ENCODE measurements around the gene PTPA. TPM values are rescaled to one million over a fixed set of nuclear protein-coding genes. Genes with fewer than 3 reads are reported as not detected.

PTPA gene
- total RNA-seq, 3 donors from 2014 or later (not counting 1 experiment from before 2014, with no cell fraction given): 63.2 to 69.4 (median 64.9) TPM

- Mint-ChIP-seq H3K9me3 (no peaks in the 10 kb centered on the region), H3K36me3 (no peaks in the 10 kb centered on the region), H3K4me3 (no peak overlapping the region), H3K27ac (no peak overlapping the region), H3K4me1 (peaks cover 5 to 16% of the 10 kb centered on the region in 2 donors), H3K27me3 (ENCODE audit: low read depth in 2 of 2) (no peaks in the 10 kb centered on the region)
- no peak for TF ChIP-seq CTCF (IDR thresholded peaks at IDR 0.05)
- H3K27me3 ChIP-seq (ENCODE audit: control insufficient read depth, insufficient read depth, low read length): no peaks in the 10 kb centered on the region
- H3K9me3 ChIP-seq (ENCODE audit: control insufficient read depth, insufficient read depth, low read length): no peaks in the 10 kb centered on the region
- 96% methylated on average over 8 of the region's 10 CpGs for WGBS (ENCODE audit: insufficient coverage)
- H3K4me1 ChIP-seq (ENCODE audit: control insufficient read depth, insufficient read depth, low read length): peaks cover 17% of the 10 kb centered on the region
- no peak overlapping the region for H3K4me3 ChIP-seq (ENCODE audit: low read length)
- no peaks in the 10 kb centered on the region for H3K36me3 ChIP-seq (ENCODE audit: control insufficient read depth, insufficient read depth, low read length)
- DNase-seq (no peak), ATAC-seq (no peak)
- H3K27ac ChIP-seq (ENCODE audit: low read length): no peak overlapping the region
- intact Hi-C loops (cut with micrococcal nuclease): no loop called here
These were observed 34.0 kb upstream of the PTPA start for GRCh38 chr9:129077236-129077635.

DNA sequence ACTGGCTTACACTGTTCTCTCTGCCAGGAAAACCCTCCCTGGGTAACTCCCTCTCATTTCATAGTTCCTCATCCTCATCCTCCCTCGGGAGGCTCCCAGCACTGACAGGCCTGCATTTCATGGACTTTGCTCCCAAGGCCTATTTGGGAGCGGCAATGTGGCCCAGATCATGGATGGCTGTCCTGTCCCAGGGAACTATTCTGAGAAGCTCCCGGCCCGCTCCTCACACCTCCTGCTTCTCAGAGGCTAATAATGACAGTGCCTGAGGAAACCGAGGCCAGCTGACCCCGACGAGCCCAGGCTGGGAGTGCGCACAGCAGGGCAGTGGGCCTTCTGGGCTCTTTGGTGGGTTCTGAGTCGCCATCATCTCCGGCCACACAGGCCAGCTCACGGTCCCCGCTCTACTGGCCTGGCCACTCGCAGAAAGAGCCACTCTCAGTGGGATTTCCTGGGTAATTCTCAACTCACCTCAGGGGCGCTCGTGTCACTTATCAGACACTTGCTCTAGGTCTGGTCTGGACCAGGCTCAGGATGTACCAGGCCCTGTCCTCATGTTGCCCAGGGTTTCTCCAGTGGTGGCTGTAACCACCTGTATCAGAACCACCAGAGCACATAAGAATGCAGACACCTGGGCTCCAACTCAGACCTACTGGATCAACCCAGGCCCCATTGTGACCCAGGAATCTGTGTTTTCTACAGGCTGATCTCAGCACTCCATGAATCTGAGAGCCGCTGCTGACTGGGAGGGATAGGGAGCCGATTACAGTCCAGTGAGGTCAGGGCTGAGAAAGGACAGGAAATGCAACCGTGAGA, 32.3 kb upstream of the PTPA start:
- Histone ChIP-seq H3K9me3 (ENCODE audit: control insufficient read depth, insufficient read depth, low read length) (no peaks in the 10 kb centered on the region), H3K4me3 (ENCODE audit: low read length) (no peak overlapping the region), H3K4me1 (ENCODE audit: control insufficient read depth, insufficient read depth, low read length) (peaks cover 21% of the 10 kb centered on the region), H3K27me3 (ENCODE audit: control insufficient read depth, insufficient read depth, low read length) (no peaks in the 10 kb centered on the region), H3K36me3 (ENCODE audit: control insufficient read depth, insufficient read depth, low read length) (no peaks in the 10 kb centered on the region), H3K27ac (ENCODE audit: low read length) (no peak overlapping the region)
- intact Hi-C loops (cut with micrococcal nuclease): no loop called here
- DNase-seq (no peak), ATAC-seq (no peak)
- peaks cover 9 to 22% of the 10 kb centered on the region in 2 donors for H3K4me1 Mint-ChIP-seq
- 93% methylated on average over 18 of the region's 18 CpGs for WGBS (ENCODE audit: insufficient coverage)
- no peak overlapping the region for H3K27ac Mint-ChIP-seq
- no peaks in the 10 kb centered on the region for H3K27me3 Mint-ChIP-seq (ENCODE audit: low read depth in 2 of 2)
- H3K36me3 Mint-ChIP-seq: no peaks in the 10 kb centered on the region
- no peaks in the 10 kb centered on the region for H3K9me3 Mint-ChIP-seq
- peak overlapping the region; percentile 47 for H3K4me3 Mint-ChIP-seq
- no peak for TF ChIP-seq CTCF (IDR thresholded peaks at IDR 0.05)

DNA sequence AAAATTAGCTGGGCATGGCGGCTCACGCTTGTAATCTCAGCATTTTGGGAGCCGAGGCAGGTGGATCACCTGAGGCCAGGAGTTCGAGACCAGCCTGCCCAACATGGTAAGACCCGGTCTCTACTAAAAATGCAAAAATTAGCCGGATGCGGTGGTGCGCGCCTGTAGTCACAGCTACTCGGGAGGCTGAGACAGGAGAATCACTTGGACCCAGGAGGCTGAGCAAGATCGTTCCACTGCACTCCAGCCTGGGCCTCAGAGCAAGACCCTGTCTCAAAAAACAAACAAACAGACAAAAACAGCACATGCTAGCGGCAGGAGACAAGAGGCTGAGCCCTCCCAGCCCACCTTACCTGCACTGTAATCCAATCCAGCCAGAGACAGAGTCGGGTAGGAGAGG, 31.4 kb upstream of the PTPA start:
- intact Hi-C loops (cut with micrococcal nuclease): loop anchor here (2.0 kb wide), 1 partner anchor 31 kb away; the partner anchor contains the start of genes CRAT and PTPA
- Histone ChIP-seq H3K4me3 (ENCODE audit: low read length) (no peak overlapping the region), H3K9me3 (ENCODE audit: control insufficient read depth, insufficient read depth, low read length) (no peaks in the 10 kb centered on the region)

More for the DNA sequence above, 31.4 kb upstream of the PTPA start:
- 94% methylated on average over 13 of the region's 13 CpGs for WGBS (ENCODE audit: insufficient coverage)
- Histone ChIP-seq H3K27me3 (ENCODE audit: control insufficient read depth, insufficient read depth, low read length) (no peaks in the 10 kb centered on the region), H3K36me3 (ENCODE audit: control insufficient read depth, insufficient read depth, low read length) (peaks cover under 1% of the 10 kb centered on the region), H3K4me1 (ENCODE audit: control insufficient read depth, insufficient read depth, low read length) (peaks cover 21% of the 10 kb centered on the region), H3K27ac (ENCODE audit: low read length) (no peak overlapping the region)
- ATAC-seq (no peak), DNase-seq (no peak)
- Mint-ChIP-seq H3K36me3 (no peaks in the 10 kb centered on the region), H3K27me3 (ENCODE audit: low read depth in 2 of 2) (no peaks in the 10 kb centered on the region), H3K9me3 (no peaks in the 10 kb centered on the region), H3K4me3 (peak overlapping the region; percentile 93), H3K4me1 (peaks cover 9 to 22% of the 10 kb centered on the region in 2 donors), H3K27ac (no peak overlapping the region)
- no peak for TF ChIP-seq CTCF (IDR thresholded peaks at IDR 0.05)

All from natural killer cell (primary cell).